Suppressor macrophage treated with lipopolysaccharide for 4 hours (primary cell): ENCODE data around the gene DSCAM.
"Not testable (repeated sequence)": the region's sequence is repeated elsewhere in the genome, so short reads cannot be mapped to it uniquely, and the experiment has no call there.

ENCODE experiments used
- DNase-seq: peaks from one replicate; pipeline ENCODE4 v3.0.0-alpha.2; 2020

The DSCAM gene

GRCh38 chr21:40516335-40516734, 330.6 kb downstream of the DSCAM start:
- peak; percentile 33 for DNase-seq

DNA sequence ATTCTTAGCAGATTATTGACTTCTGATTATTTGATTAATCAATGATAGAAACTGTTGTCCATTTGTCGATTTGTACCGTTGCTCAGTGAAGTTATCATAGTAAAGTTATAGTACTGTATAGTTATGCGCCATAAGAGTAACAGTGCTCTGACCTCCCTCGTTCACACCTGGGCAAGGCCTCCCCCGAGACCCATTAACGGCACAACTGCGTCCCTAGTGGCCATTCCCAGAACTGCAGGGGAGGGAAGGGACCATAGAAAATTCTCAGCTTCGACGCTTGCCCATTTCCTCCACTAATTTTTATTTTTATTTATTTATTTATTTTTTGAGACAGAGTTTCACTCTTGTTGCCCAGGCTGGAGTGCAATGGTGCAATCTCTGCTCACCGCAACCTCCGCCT, 334.4 kb downstream of the DSCAM start:
- no peak for DNase-seq

DNA sequence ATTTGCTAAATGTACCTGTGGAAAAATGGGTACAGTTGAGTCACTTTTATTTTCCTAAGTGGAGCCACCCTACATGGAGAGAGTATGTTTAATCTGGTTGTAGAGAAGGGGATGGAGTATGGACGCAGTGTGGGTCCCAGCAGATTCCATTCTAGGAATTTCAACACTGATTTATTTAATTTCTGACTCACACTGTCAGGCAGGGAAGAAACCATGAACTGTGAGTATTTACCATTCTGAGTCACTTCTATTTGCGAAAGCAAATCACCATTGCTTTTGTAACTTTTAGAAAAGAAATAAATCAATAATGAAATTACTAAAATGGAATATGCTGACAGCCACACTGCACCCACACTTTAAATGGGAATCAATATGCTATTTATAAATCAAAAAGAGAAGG, 339.0 kb downstream of the DSCAM start:
- DNase-seq: no peak

DNA sequence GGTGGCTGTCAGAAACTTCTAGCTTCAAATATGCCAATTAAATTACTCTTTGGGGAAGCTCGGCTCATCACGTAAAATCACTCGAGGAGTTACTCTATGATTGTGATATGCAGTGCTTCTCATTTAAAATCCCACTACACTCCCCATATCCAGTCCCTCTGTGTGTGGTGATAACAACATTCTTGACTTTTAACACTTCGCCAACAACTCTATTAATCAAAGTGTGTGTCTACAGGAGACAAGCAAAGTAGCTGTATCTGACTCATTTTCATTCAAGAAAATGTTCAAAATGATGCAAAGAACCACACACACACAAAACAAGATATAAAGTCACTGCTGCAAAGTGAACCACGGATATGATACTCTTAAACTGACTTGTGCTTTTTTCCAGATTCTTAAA, 341.3 kb downstream of the DSCAM start:
- DNase-seq: no peak

GRCh38 chr21:40505244-40505643, 341.7 kb downstream of the DSCAM start:
- no peak for DNase-seq

DNA sequence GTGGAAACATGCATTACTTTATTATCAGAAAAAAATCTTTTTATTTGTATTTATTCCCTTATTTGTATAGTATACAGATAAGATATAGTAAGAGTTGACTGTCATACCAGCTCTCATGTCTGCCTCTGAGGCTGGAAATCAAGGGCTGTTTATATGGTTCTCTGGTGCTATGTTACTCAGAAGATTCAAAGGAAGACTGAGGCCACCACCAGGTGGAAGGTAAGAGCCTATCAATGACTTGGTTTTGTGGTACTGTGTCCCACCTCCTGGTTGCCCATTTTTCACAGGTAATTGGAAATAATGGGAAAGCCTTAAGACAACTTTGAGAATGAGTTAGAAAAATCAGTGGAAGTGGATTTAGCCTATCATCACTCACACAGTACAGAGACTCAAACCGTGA, 342.1 kb downstream of the DSCAM start:
- no peak for DNase-seq

GRCh38 chr21:40496116-40496515, 350.8 kb downstream of the DSCAM start:
- DNase-seq: no peak

DNA sequence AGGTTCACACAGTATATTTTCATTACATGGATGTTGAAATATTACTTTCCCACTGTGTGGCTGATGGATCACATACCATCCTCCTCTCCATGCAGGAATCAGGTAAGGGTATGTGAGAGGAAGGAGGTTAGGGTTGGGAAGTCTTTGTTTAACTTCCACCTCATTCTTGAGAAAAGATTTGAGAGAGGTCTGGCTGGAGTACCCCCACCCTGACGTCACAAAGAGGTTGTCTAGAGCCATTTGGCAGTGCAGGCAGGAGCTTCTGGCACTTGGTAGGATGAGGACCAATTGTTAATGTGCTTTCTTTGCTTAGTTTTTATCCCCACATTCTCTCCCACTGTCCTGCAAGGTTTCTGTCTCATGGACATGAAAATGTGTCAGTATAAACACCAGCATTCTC, 356.6 kb downstream of the DSCAM start:
- no peak for DNase-seq

DNA sequence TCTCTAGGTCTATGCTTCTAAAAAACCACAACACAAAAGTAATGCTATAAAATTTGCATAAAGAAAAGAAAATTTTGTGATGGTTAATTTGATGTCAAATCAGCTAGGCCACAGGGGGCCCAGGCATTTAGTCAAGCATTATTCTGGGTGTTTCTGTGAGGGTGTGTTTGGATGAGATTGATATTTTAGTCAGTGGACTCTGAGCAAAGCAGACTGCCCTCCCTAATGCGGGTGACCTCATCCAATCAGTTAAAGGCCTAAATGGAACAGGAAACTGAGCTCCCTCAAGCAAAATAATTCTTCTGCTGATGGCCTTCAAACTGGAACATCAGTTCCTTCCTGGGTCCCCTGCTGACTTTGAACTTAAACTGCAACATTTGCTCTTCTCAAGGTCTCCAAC, 358.0 kb downstream of the DSCAM start:
- DNase-seq: no peak

DNA sequence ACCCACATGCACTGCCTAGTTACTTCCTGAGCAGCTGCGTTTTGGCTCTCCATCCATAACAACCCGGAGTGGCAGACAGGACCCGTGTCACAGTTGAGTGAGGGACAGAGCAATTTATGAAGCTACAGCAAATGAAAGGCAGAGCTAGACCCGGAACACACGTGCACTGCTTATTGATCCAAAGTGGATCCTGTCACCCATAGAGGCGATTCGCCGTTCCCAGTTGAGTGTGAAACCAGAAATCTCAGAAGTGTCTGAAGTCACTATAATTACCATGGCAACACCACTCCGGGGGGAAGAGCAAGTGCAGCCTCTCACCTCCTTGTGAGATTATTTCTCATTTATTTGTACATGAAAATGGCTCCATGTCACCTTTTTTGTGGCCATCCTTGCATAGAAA, 365.2 kb downstream of the DSCAM start:
- DNase-seq: no peak

DNA sequence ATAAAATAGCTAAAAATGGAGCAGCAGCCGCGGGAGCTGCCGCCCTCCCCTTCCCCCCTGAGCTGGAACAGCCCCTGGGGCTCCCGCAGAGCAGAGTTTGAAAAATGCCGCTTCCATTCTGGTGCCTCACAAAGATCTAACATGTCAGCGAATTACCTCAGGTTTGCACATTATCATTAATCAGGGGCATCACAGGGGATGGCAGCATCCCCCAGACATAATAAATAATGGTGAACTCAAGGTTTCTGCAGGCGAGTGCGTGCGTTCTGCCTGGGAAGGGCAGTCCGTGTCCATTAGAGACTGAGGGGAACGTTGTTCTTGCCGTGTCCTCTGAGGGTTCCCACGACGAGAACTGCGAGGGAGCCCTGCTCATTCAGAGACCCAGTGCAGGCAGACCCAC, 372.4 kb downstream of the DSCAM start:
- no peak for DNase-seq

DNA sequence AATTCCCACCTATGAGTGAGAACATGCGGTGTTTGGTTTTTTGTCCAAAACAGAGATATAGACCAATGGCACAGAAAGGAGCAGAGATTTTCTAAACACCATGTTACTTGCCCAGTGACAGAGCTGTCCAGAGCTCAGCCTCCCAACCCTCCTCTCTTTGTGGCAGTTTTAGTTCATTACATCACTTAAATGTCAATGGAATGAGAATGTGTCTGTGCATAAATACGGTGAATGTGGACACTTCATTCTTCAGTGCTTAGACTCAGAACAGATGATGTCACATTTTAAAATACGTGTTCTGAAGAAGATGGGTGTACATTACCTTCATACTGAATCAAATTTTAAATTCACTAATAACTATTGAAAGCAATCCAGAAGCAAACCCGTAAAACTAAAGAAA, 374.9 kb downstream of the DSCAM start:
- no peak for DNase-seq

- DNase-seq: peak; percentile 56
These were observed 375.9 kb downstream of the DSCAM start for GRCh38 chr21:40471103-40471502.

DNA sequence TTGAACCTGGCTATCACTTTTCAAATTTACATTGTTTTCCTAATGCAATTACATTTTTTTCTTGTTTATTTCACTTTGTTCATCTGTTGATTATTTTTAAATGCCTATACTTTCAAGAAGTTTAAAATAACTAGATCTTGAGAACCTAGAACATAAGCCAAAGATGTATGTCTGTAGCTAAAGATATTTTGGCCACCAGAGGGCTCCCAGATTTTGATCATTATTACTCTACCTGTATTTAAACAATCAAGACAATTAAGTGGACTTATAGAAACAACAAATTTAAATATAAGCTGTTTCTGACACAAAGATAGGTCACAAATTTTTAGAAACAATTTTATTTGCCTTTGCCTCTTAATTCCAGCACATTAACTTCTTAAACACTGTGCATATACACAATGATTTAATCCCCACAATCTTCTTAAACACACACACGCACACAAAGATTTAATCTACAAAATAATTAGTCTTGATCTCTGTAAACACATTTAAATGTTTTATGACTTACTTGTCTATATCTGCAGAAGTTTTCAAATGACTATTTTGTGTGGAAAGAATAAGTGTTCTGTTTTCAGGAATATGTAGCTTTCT, 380.0 kb downstream of the DSCAM start:
- peak; percentile 30 for DNase-seq

- no peak for DNase-seq
These were observed 381.6 kb downstream of the DSCAM start for GRCh38 chr21:40465382-40465781.

DNA sequence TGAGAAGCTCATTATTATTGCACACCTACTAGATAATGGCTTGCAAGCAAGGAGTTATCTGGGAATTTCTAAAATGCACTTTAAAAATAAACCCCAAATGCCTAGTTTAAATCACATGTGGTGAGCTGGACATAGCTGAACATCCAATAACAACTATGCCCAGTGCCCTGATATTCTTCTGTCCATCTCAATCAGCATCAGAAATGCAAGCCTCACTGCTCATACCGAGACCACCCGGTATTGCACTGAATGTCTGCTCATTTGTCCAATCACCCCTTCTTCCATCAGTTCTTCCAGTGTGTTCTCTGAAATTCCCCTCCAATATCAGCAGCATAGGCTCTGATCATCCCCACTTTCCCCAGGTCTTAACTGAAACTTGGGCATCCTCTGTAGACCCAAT, 383.8 kb downstream of the DSCAM start:
- no peak for DNase-seq

DNA sequence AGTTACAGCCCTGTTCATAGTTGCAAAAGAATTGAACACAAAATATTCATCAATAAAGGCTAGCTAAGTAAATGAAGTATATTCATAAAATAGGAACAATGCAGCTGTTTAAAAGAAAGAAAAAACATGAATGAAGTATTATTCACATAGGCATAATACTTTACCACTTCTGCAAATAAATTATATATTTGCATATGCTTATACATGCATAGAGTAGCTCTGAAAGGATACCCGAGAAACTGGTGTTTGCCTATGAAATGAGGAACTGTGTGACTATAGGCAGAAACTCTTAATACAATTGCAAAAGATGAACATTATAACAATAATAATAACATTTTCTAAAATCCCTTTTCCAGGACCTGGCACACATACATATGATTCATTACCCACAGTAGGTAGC, 385.9 kb downstream of the DSCAM start:
- DNase-seq: no peak

DNA sequence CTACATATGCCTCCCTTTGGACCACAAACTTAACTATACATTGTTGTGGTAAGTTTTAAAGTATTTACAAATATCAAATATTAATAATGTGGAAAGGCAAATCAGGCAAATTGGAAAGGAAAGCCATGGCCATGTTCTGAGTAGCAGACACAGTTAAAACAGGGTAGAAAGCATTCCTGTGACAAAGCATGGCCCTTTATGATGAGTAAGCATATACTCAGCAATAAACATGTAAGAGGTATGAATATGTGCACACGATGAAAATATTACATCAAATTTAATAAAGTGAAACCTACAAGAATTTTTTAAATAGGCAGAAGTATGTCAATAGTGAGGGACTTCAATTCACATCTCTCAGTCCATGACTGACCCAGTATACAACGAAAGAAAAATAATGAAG, 389.2 kb downstream of the DSCAM start:
- no peak for DNase-seq

DNA sequence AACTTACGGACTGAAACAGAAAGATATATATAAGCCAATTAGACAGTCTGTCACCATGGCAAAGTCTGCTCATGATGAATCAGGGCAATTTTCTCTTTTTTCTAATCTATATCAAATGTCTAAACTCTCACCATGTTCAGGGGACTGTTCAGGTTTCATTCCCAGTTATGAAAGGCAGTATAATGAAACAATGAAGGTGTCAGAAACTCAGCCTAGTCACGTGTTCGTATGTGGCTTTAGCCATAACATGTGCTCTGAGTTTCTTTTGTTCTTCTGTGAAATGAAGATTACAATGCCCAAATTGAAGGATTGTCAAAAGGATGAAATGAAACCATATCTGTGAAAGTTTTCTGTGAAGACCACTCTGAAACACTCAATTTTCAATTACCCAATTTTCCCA, 392.9 kb downstream of the DSCAM start:
- no peak for DNase-seq

- DNase-seq: no peak
These were observed 393.8 kb downstream of the DSCAM start for GRCh38 chr21:40453183-40453582.

DNA sequence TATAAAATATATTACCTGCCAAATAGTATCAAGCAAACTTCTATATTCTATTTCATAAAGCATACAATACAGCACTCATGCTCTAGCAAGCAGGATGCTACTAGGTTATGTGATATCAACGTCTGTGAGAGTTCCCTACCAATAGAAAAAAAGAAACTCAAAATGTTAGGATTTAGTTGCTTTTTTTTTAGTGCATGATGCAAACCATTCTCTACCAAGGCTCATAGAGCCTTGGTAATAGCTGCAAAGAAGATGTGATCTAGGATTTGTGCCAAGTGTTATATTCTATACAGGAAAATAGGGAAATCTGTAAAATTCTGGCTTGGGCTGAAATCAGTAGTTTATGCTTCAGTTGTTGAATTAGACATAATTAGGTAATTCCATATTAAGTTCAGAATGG, 394.4 kb downstream of the DSCAM start:
- DNase-seq: no peak

DNA sequence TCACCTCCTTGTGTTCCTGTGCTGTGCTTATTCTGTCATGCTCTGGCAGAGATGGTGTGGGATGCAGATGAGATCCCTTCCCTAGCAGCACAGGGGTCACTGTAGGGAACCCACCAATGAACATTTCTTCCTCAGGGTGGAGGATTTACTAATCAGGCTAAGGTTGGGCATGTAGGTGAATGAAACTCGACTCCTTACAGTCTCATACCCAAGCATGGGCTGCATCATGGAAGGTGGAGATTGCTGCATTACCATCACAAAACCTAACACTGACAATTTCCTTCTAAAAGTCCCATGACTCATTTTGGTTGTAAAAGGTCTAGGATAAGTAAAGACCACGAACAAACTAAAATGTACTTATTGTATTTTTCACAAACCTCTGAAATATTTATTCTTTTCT, 399.9 kb downstream of the DSCAM start:
- DNase-seq: no peak

DNA sequence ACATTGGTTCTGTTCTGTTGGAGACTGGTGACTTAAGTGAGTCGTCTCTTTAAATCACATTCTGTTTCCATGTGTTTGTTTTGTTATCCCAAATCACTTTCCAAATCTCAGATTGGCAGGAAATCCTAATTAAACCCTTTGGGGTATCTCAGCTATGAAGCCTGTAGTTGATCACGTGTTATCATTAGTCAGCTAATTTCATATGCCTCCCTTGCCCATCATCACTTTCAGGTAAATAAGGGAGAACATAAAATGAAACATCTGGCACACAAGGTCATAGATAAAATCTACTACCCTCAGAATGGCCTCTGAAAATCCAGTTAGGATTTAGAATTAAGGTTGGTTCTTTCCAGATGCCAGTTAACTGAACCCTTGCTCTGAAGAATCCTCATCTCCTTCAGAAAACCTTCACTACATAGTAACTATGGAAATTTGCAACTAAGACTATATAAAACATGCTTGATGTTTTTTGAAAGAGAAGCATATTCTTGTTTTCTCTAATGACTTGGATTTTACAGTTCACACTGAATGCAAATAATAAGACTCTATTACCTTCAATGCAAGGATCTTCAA, 401.5 kb downstream of the DSCAM start:
- DNase-seq: no peak

- DNase-seq: not testable (repeated sequence)
These were observed 407.4 kb downstream of the DSCAM start for GRCh38 chr21:40439581-40439980.

DNA sequence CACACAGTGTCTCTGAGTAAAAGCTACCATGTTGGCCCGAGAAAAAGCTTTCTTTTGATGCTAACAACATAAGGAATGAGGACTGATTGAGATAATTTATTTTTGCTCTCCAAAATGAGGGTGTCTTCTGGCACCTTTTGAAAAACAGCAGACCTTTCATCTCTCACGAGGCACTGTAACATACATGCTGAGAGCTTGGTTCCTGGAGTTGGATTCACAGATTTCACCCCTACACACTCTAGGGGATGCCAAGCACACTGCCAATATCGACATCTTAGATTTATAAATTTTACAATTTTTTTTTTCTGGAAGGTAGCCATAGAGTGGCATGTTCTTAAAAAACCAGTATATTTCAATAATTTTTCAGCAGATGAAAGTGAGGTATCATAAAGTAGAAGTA, 408.3 kb downstream of the DSCAM start:
- no peak for DNase-seq

DNA sequence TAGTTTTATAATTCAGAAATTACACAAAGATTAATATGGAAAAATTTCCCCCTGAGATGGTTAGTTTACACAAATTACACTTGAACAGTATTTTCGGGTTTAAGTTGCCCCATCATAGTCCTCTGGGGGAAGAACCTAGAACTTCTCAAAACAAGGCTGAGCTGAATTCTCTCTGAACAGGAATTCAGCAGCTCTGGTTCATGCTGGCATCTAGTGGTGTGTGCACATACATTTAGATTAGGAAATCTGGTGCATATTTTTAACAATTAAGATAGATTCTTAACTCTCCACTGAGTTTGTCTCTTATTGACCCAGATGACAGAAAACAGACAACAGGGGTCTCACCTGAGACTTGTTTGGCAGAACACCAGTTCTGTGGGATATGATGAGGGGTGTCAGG, 410.7 kb downstream of the DSCAM start:
- DNase-seq: no peak
